NAMALWA (cell line): ENCODE results near the gene C9orf72.
A peak's percentile ranks its signal among the peaks of the same experiment; 100 is the strongest.

ENCODE experiments used
- DNase-seq: peaks from one replicate; pipeline ENCODE4 v3.0.0-alpha.2; 2015; ENCODE audit warnings: low spot score

The C9orf72 gene

DNA sequence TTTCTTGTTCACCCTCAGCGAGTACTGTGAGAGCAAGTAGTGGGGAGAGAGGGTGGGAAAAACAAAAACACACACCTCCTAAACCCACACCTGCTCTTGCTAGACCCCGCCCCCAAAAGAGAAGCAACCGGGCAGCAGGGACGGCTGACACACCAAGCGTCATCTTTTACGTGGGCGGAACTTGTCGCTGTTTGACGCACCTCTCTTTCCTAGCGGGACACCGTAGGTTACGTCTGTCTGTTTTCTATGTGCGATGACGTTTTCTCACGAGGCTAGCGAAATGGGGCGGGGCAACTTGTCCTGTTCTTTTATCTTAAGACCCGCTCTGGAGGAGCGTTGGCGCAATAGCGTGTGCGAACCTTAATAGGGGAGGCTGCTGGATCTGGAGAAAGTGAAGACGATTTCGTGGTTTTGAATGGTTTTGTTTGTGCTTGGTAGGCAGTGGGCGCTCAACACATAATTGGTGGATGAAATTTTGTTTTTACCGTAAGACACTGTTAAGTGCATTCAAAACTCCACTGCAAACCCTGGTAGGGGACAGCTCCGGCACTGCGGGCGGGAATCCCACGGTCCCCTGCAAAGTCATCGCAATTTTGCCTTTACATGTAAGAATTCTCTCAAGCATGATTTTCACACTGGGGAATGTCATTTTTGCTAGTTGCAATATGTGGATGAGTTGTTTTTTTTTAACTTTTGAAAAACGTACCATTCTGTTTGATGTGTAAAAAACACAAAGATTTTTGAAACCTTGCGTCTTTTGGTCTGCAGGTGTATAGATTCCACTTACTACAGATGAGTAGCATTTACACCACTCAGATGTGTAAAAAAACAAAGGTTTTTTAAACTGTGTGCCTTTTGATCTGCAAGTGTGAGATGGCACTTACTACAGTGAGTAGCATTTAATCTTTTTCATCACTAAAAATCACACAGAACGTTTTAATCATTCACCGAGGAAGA is 631 bp upstream of the C9orf72 start:
- DNase-seq, result peak; percentile 99

- DNase-seq, result peak; percentile 69
Observed at GRCh38 chr9:27572566-27572917, 739 bp downstream of the C9orf72 start.

GRCh38 chr9:27572061-27572460 is 1.2 kb downstream of the C9orf72 start:
- DNase-seq, result no peak

- no peak for DNase-seq
Observed at GRCh38 chr9:27571011-27571410, 2.3 kb downstream of the C9orf72 start.

GRCh38 chr9:27569406-27569805 is 3.9 kb downstream of the C9orf72 start:
- no peak for DNase-seq

DNA sequence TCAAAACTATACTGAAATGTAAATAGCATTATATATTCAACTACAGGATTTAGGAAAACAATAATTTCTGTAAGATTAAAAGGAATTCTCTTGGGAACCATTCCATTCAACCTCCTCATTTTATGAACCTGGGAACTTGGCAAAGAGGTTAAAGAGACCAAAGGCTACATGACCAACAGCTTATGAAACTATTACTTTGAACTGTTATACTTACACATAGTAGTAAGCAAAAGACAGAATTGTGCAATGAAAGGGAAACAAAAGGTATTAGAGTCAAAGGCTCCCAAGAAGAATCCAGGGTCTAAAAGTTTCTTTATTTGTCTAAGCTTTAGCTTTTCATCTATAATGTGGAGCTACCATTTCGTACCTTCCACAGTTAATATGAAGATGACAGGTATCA is 7.2 kb downstream of the C9orf72 start:
- DNase-seq, result no peak

- DNase-seq, result no peak
Observed at GRCh38 chr9:27565696-27566095, 7.6 kb downstream of the C9orf72 start.

DNA sequence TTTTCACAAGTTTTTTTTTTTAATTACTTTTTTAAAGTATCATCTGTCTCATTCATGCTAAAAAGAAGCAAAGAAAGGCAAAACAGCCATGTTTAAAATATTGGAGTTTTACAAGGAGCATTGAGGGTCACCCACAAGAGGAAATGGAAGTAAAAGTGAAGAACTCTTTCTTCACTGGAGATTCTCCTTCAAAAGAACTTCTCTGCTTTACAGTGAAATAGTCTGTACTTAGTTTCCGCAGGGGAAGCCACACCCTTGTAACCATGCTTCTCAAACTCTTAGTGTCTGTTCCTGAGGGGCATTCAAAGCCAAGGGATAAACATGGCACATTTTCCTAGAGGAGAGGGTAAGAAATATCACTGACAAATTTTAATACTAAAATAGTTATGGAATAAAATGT is 8.6 kb downstream of the C9orf72 start:
- no peak for DNase-seq

- no peak for DNase-seq
Observed at GRCh38 chr9:27563738-27564430, 9.4 kb downstream of the C9orf72 start.

- DNase-seq, result no peak
Observed at GRCh38 chr9:27561685-27562084, 11.6 kb downstream of the C9orf72 start.

DNA sequence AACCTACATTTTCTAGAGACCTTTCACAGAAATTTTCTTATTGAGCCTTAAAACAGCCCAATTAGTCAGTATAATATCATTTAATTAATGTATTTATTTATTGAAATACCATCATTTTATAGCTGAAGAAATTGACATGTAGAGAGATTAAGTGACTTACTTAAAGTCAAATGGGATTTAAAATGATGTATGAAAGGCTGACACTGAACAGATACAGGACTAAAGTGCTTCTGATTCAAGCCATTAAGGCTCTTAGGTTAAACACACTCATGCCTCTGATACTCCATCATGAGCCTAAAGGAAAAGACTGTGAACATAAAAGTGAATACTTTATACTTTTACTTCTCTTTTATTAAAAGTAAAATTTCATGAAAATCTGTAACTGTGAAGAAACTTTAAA is 12.8 kb downstream of the C9orf72 start:
- DNase-seq, result no peak

DNA sequence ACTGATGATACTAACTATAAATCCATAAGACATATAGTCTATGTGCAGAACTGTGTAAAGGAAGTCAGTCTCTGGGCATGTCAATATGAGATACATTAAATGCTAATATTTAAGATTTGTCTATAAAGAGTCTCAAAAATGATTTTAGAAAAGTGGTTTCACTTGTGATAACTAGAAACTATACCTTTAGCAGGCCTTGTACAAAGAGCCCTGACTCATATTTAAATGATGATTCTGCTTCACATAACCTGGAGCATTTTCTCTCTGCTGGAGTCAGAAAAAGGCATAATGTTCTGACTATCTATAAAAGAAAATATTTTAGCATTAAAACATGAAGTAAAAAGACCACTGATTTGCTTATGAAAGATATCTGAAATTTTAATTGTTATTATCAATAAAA is 15.0 kb downstream of the C9orf72 start:
- DNase-seq, result no peak

GRCh38 chr9:27556470-27556869 is 16.8 kb downstream of the C9orf72 start:
- DNase-seq, result no peak

GRCh38 chr9:27554712-27555111 is 18.6 kb downstream of the C9orf72 start:
- no peak for DNase-seq

DNA sequence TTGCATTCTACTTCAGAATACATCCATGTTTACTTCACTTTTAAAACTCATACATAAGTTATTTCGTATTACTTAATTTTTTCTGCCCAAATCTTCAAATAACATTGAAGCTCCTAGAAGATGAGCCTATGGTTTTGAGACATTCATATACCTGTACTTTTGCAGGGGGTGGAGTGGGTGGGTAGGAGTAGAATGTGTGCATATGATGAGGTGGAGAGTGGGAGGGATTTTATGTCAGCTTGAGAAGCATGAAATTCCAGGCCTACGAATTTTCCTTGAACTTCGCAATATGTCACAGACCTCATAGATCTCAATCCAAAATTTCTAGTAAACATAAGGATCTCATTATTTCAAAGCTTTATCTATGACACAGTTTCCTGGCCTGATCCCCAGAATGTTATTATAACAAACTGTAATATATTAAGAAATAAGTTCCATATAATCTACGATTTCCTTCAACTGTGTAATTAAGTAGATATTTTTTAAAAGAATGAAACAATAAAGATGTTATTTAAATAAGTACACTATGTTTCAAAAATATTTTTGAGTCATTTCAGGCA is 24.0 kb downstream of the C9orf72 start:
- no peak for DNase-seq

DNA sequence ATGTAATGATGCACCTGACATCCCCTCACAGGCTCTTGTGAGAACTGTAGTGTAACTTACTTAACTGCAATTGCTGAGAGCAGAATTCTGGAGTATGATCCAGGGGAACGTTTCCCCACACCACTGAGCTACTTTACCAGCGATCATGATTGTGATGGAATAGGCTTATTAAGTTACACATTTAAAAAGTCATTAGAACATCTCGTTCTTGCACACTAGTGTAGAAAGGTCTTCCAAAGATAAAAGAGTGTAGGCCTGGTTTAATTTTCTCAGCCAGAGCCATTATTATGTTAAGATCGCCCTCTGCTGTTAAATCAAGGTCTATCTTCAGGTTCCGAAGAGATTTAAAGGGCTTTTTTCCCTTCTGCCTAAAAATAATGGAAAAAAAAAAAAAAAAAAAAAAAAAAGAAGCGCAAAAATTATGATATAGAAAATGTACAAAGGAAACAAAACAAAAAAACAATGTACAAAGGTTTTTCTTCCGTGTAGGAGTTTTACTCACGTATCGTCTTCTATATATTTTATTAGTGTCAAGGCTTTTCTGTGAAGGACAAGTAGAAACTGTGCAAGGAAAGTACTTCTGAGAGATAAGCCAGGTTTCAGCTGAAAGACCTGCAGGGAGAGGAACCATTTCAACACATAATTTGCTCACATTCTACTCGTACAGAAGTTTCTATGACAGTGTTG is 25.1 kb downstream of the C9orf72 start:
- DNase-seq, result peak; percentile 51

DNA sequence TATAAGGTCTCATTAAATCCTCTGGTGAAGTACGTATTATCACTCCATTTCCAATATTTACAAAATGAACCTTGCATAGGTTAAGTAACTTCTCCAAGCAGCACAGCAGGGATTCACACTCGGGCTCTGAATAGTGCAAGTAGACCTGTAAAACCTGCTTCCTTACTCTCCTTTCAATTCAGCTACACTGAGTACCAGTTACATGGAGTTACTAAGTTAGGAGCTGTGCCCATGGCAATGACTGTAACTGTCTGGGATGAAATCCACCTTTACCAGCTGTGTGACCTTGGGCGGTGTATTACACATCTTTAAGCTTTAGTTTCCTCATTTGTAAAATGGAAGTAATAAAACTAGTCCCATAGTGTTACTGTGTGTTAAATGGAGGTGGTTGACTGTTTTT is 27.8 kb downstream of the C9orf72 start:
- no peak for DNase-seq

DNA sequence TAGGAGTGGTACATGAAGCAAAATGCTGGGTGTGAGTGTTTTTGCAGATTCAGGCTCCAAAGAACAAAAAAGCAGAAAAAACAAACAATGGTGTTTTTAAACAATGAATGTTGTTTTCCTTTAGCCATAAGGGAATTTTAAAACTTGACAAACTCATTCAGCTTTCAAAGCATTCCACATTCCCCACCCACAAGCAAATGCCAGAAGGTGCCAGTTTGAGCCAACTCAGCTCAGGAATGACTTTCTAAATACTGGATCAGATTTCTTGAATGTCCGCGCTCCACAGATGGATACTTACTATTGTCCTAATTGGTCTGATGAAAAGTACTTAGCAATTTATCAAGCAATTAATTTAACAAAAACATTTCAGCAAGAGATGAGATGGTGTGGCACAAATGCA is 30.8 kb downstream of the C9orf72 start:
- no peak for DNase-seq

- DNase-seq, result no peak
Observed at GRCh38 chr9:27541740-27542139, 31.5 kb downstream of the C9orf72 start.

- DNase-seq, result no peak
Observed at GRCh38 chr9:27540502-27540901, 32.8 kb downstream of the C9orf72 start.

- no peak for DNase-seq
Observed at GRCh38 chr9:27539479-27540441, 33.5 kb downstream of the C9orf72 start.
